Measurements from ENCODE around the gene SMG7. TPM values are rescaled to one million over a fixed set of nuclear protein-coding genes. Genes with fewer than 3 reads are reported as not detected.
A peak's percentile ranks its signal among the peaks of the same experiment; 100 is the strongest.

SMG7 gene
- total RNA-seq, 1 donor from 2014 or later, result 71.8 TPM

- no peak for DNase-seq (ENCODE audit: low spot score, unreplicated experiment)
- Mint-ChIP-seq H3K27me3 (no peaks in the 10 kb centered on the region), H3K9me3 (ENCODE audit: low read depth) (no peaks in the 10 kb centered on the region), H3K4me3 (ENCODE audit: low read depth) (no peak overlapping the region), H3K27ac (no peak overlapping the region), H3K4me1 (ENCODE audit: low read depth) (no peaks in the 10 kb centered on the region), H3K36me3 (ENCODE audit: insufficient read depth) (no peaks in the 10 kb centered on the region)
- TF ChIP-seq, protein P1, sequence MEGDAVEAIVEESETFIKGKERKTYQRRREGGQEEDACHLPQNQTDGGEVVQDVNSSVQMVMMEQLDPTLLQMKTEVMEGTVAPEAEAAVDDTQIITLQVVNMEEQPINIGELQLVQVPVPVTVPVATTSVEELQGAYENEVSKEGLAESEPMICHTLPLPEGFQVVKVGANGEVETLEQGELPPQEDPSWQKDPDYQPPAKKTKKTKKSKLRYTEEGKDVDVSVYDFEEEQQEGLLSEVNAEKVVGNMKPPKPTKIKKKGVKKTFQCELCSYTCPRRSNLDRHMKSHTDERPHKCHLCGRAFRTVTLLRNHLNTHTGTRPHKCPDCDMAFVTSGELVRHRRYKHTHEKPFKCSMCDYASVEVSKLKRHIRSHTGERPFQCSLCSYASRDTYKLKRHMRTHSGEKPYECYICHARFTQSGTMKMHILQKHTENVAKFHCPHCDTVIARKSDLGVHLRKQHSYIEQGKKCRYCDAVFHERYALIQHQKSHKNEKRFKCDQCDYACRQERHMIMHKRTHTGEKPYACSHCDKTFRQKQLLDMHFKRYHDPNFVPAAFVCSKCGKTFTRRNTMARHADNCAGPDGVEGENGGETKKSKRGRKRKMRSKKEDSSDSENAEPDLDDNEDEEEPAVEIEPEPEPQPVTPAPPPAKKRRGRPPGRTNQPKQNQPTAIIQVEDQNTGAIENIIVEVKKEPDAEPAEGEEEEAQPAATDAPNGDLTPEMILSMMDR (IDR thresholded peaks at IDR 0.05; ENCODE audit: unreplicated experiment), result no peak
Observed at GRCh38 chr1:183577897-183578465, 105.7 kb downstream of the SMG7 start.

DNA sequence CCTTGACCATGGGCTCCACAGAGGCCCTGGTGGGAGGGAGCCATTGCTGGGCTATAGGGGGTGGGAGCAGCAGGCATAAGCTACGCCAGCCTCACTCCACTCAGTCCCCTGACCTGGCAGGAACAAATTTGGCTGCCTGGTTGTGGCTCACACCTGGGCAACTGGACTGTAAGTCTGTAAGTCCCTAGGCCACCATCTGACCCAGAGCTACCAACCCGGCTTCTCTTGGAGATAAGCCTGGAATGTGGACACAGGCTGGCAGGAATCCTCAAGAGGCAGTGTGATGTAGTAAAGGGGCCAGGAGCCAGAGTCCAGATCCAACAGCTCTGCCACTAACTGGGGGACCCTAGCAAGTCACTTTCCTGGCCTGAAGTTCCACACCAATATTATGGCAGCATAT, 106.6 kb downstream of the SMG7 start:
- no peak overlapping the region for H3K27ac Mint-ChIP-seq
- no peak for DNase-seq (ENCODE audit: low spot score, unreplicated experiment)
- H3K4me3 Mint-ChIP-seq (ENCODE audit: low read depth), result no peak overlapping the region

DNA sequence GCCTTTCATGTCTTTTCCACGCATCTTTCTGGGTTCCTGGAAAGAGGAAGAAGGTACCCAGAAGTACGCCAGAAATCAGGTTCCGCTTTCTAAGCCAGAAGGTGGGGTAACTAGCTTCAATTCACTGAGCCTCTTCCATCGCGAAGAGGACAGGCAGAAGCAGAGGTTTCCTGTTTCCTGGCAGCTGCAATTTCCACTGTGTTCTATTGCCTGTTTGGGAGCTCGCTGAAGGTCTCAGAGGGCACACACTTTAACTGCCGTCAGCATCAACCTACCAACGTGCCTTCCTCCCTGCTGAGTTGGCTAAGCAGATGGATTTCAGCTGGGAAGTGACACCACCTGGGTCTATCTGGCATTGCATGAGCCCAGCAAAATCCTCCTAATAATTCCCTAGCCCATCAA, 108.0 kb downstream of the SMG7 start:
- TF ChIP-seq, protein P1 (IDR thresholded peaks at IDR 0.05; ENCODE audit: unreplicated experiment), result peak; percentile 29
- H3K27me3 Mint-ChIP-seq, result no peaks in the 10 kb centered on the region
- no peak overlapping the region for H3K4me3 Mint-ChIP-seq (ENCODE audit: low read depth)
- no peaks in the 10 kb centered on the region for H3K4me1 Mint-ChIP-seq (ENCODE audit: low read depth)
- H3K27ac Mint-ChIP-seq, result no peak overlapping the region
- no peaks in the 10 kb centered on the region for H3K36me3 Mint-ChIP-seq (ENCODE audit: insufficient read depth)
- no peaks in the 10 kb centered on the region for H3K9me3 Mint-ChIP-seq (ENCODE audit: low read depth)
- no peak for DNase-seq (ENCODE audit: low spot score, unreplicated experiment)

More for the DNA sequence above, 106.6 kb downstream of the SMG7 start:
- Mint-ChIP-seq H3K27me3 (no peaks in the 10 kb centered on the region), H3K9me3 (ENCODE audit: low read depth) (no peaks in the 10 kb centered on the region), H3K4me1 (ENCODE audit: low read depth) (no peaks in the 10 kb centered on the region), H3K36me3 (ENCODE audit: insufficient read depth) (no peaks in the 10 kb centered on the region)
- TF ChIP-seq, protein P1 (IDR thresholded peaks at IDR 0.05; ENCODE audit: unreplicated experiment), result no peak

GRCh38 chr1:183582021-183582713, 109.9 kb downstream of the SMG7 start:
- DNase-seq (ENCODE audit: low spot score, unreplicated experiment), result no peak
- Mint-ChIP-seq H3K36me3 (ENCODE audit: insufficient read depth) (no peaks in the 10 kb centered on the region), H3K27ac (peak overlapping the region; percentile 45), H3K4me1 (ENCODE audit: low read depth) (no peaks in the 10 kb centered on the region), H3K4me3 (ENCODE audit: low read depth) (no peak overlapping the region), H3K9me3 (ENCODE audit: low read depth) (no peaks in the 10 kb centered on the region), H3K27me3 (no peaks in the 10 kb centered on the region)
- TF ChIP-seq, protein P1 (IDR thresholded peaks at IDR 0.05; ENCODE audit: unreplicated experiment), result no peak

DNA sequence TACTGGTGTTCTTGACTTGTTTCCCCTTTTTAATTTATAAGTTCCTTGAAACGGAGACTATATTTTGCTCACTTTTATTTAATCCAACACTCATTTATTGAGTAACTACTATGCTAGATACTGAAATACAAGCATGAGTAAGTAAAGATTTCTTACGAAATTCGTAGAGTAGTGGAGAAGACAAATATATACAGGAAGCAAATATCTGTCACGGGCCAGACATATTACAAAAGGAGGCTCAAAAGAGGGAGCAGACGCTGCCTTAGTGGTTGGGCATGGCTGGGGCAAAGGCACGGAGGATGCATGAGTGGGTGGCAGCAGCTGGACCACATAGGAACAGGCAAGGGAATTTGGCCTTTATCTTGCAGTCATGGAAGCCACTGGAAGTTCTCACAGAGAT, 111.2 kb downstream of the SMG7 start:
- H3K36me3 Mint-ChIP-seq (ENCODE audit: insufficient read depth), result no peaks in the 10 kb centered on the region
- no peak for DNase-seq (ENCODE audit: low spot score, unreplicated experiment)
- H3K4me3 Mint-ChIP-seq (ENCODE audit: low read depth), result no peak overlapping the region
- no peaks in the 10 kb centered on the region for H3K9me3 Mint-ChIP-seq (ENCODE audit: low read depth)
- no peaks in the 10 kb centered on the region for H3K4me1 Mint-ChIP-seq (ENCODE audit: low read depth)
- no peak overlapping the region for H3K27ac Mint-ChIP-seq
- TF ChIP-seq, protein P1 (IDR thresholded peaks at IDR 0.05; ENCODE audit: unreplicated experiment), result no peak
- H3K27me3 Mint-ChIP-seq, result no peaks in the 10 kb centered on the region

All from progenitor cell of endocrine pancreas (in vitro differentiated cells).